CD8-positive, alpha-beta memory T cell (primary cell): ENCODE measurements around the gene CHST8. TPM values are rescaled to one million over a fixed set of nuclear protein-coding genes. Genes with fewer than 3 reads are reported as not detected.

Experiments
- CTCF ChIA-PET: fragments of 350-600 bp; sonication (Branson Sonifier 250); formaldehyde crosslinking; loops from one replicate; lab custom pipeline; 2021; ENCODE audit warnings: antibody characterized with exemption; lab: Charles Lee
- POLR2A ChIA-PET: fragments of 350-600 bp; sonication (Branson Sonifier 250); formaldehyde crosslinking; loops from one replicate; lab custom pipeline; 2021; ENCODE audit warnings: antibody characterized with exemption; lab: Charles Lee
- DNase-seq, 5 donors: peaks; one replicate each; pipeline versions ENCODE4 v3.0.0 to v3.0.0-alpha.2; 2020 to 2022; ENCODE audit warnings: mixed read lengths in 1 of 5
- H3K27ac ChIP-seq: one replicate; pipeline ENCODE4 v1.7.0; 2013; ENCODE audit warnings: low read depth, mild to moderate bottlenecking, low read length, moderate library complexity
- H3K27me3 ChIP-seq: 2 replicates; pipeline ENCODE4 v1.7.0; 2013; ENCODE audit warnings: low read length, mild to moderate bottlenecking; ENCODE audit not compliant: insufficient read depth, poor library complexity, severe bottlenecking
- H3K36me3 ChIP-seq: 2 replicates; pipeline ENCODE4 v1.7.0; 2013; ENCODE audit warnings: mild to moderate bottlenecking, low read length, moderate library complexity; ENCODE audit not compliant: insufficient read depth
- H3K4me1 ChIP-seq: 2 replicates; pipeline ENCODE4 v1.7.0; 2013; ENCODE audit warnings: mild to moderate bottlenecking, low read length, moderate library complexity; ENCODE audit not compliant: insufficient read depth
- H3K4me3 ChIP-seq: 2 replicates; pipeline ENCODE4 v1.7.0; 2013; ENCODE audit warnings: mild to moderate bottlenecking, low read length
- H3K9me3 ChIP-seq: 2 replicates; pipeline ENCODE4 v1.7.0; 2013; ENCODE audit warnings: mild to moderate bottlenecking, low read length
- H3K27ac Mint-ChIP-seq, 8 donors: one replicate each; pipeline ENCODE4 v1.8.0; 2020 to 2021; ENCODE audit warnings: mixed read lengths in 8 of 8, mild to moderate bottlenecking in 6 of 8, inconsistent platforms in 3 of 8, moderate library complexity in 3 of 8
- H3K27me3 Mint-ChIP-seq, 2 donors: one replicate each; pipeline ENCODE4 v1.8.0; 2020 to 2021; ENCODE audit warnings: mixed read lengths in 2 of 2, mild to moderate bottlenecking in 1 of 2, moderate library complexity in 1 of 2
- H3K36me3 Mint-ChIP-seq, 3 donors: one replicate each; pipeline ENCODE4 v1.8.0; 2020 to 2021; ENCODE audit warnings: mixed read lengths in 3 of 3, inconsistent platforms in 1 of 3, mild to moderate bottlenecking in 1 of 3
- H3K4me1 Mint-ChIP-seq, 3 donors: one replicate each; pipeline ENCODE4 v1.8.0; 2020 to 2021; ENCODE audit warnings: mixed read lengths in 3 of 3, inconsistent platforms in 1 of 3, mild to moderate bottlenecking in 1 of 3
- H3K4me3 Mint-ChIP-seq, 7 donors: one replicate each; pipeline ENCODE4 v1.8.0; 2020 to 2021; ENCODE audit warnings: mixed read lengths in 7 of 7, mild to moderate bottlenecking in 6 of 7, moderate library complexity in 4 of 7, inconsistent platforms in 2 of 7
- H3K9me3 Mint-ChIP-seq, 5 donors: one replicate each; pipeline ENCODE4 v1.8.0; 2020 to 2022; ENCODE audit warnings: mixed read lengths in 5 of 5, mild to moderate bottlenecking in 3 of 5, moderate library complexity in 2 of 5, inconsistent platforms in 1 of 5
- polyA plus RNA-seq: library from polyadenylated mRNA; unstranded; fragments of 300-500 nt; fragmentation: Illumina TruSeq; gene quantifications from one replicate; pipeline ENCODE4 v1.2.3, GENCODE V29; 2021
- total RNA-seq, 2 experiments: library from RNA; stranded (reverse); gene quantifications; one replicate each; pipeline ENCODE4 v1.2.3, GENCODE V29; 2021

Gene CHST8
- total and polyA plus RNA-seq, 3 experiments from 2014 or later, result not detected

- Mint-ChIP-seq H3K9me3 (no peaks in the 10 kb centered on the region), H3K27ac (peak overlapping the region in 1 of 8 donors; percentile 75), H3K36me3 (no peaks in the 10 kb centered on the region), H3K4me1 (no peaks in the 10 kb centered on the region), H3K4me3 (no peak overlapping the region), H3K27me3 (peaks cover 5 to 6% of the 10 kb centered on the region in 2 donors)
- POLR2A ChIA-PET, result no interaction called here
- CTCF ChIA-PET, result no interaction called here
- Histone ChIP-seq H3K27me3 (no peaks in the 10 kb centered on the region), H3K36me3 (no peaks in the 10 kb centered on the region), H3K4me1 (no peaks in the 10 kb centered on the region), H3K9me3 (no peaks in the 10 kb centered on the region), H3K4me3 (no peak overlapping the region), H3K27ac (no peak overlapping the region)
- peak in 1 of 5 donors; percentile 15 for DNase-seq
Measured at GRCh38 chr19:33697766-33698165, 76.0 kb downstream of the CHST8 start.

GRCh38 chr19:33698576-33699435, 77.1 kb downstream of the CHST8 start:
- peak in 1 of 5 donors; percentile 16 for DNase-seq
- Mint-ChIP-seq H3K9me3 (no peaks in the 10 kb centered on the region), H3K4me1 (no peaks in the 10 kb centered on the region), H3K36me3 (no peaks in the 10 kb centered on the region), H3K4me3 (no peak overlapping the region), H3K27me3 (peaks cover 5 to 6% of the 10 kb centered on the region in 2 donors), H3K27ac (no peak overlapping the region)
- POLR2A ChIA-PET, result no interaction called here
- Histone ChIP-seq H3K27me3 (no peaks in the 10 kb centered on the region), H3K9me3 (no peaks in the 10 kb centered on the region), H3K27ac (no peak overlapping the region), H3K4me1 (no peaks in the 10 kb centered on the region), H3K36me3 (no peaks in the 10 kb centered on the region), H3K4me3 (no peak overlapping the region)
- CTCF ChIA-PET, result no interaction called here

GRCh38 chr19:33699754-33700407, 78.1 kb downstream of the CHST8 start:
- Mint-ChIP-seq H3K27me3 (peaks cover 5 to 7% of the 10 kb centered on the region in 2 donors), H3K27ac (no peak overlapping the region), H3K36me3 (no peaks in the 10 kb centered on the region), H3K4me1 (no peaks in the 10 kb centered on the region), H3K9me3 (no peaks in the 10 kb centered on the region), H3K4me3 (no peak overlapping the region)
- Histone ChIP-seq H3K27me3 (no peaks in the 10 kb centered on the region), H3K9me3 (no peaks in the 10 kb centered on the region), H3K36me3 (no peaks in the 10 kb centered on the region), H3K4me1 (no peaks in the 10 kb centered on the region), H3K27ac (no peak overlapping the region), H3K4me3 (no peak overlapping the region)
- POLR2A ChIA-PET, result no interaction called here
- CTCF ChIA-PET, result no interaction called here
- DNase-seq, result peak in 1 of 5 donors; percentile 37

- Mint-ChIP-seq H3K27me3 (peaks cover 5 to 9% of the 10 kb centered on the region in 2 donors), H3K27ac (no peak overlapping the region), H3K4me3 (no peak overlapping the region), H3K36me3 (no peaks in the 10 kb centered on the region), H3K4me1 (no peaks in the 10 kb centered on the region), H3K9me3 (no peaks in the 10 kb centered on the region)
- POLR2A ChIA-PET, result no interaction called here
- no peaks in the 10 kb centered on the region for H3K36me3 ChIP-seq
- DNase-seq, result peak in 1 of 5 donors; percentile 16
- no peaks in the 10 kb centered on the region for H3K9me3 ChIP-seq
- H3K27ac ChIP-seq, result no peak overlapping the region
- H3K27me3 ChIP-seq, result no peaks in the 10 kb centered on the region
- no peak overlapping the region for H3K4me3 ChIP-seq
- CTCF ChIA-PET, result no interaction called here
- no peaks in the 10 kb centered on the region for H3K4me1 ChIP-seq
Measured at GRCh38 chr19:33700408-33701013, 78.8 kb downstream of the CHST8 start.

GRCh38 chr19:33701565-33701964, 79.8 kb downstream of the CHST8 start:
- H3K9me3 ChIP-seq, result no peaks in the 10 kb centered on the region
- H3K27me3 Mint-ChIP-seq, result peaks cover 5 to 9% of the 10 kb centered on the region in 2 donors
- no peak for DNase-seq
- no peak overlapping the region for H3K27ac Mint-ChIP-seq
- no peaks in the 10 kb centered on the region for H3K36me3 Mint-ChIP-seq
- no peaks in the 10 kb centered on the region for H3K36me3 ChIP-seq
- ChIA-PET CTCF (no interaction called here), POLR2A (no interaction called here)
- H3K27ac ChIP-seq, result no peak overlapping the region
- H3K4me1 ChIP-seq, result no peaks in the 10 kb centered on the region
- H3K4me3 Mint-ChIP-seq, result no peak overlapping the region
- no peak overlapping the region for H3K4me3 ChIP-seq
- no peaks in the 10 kb centered on the region for H3K4me1 Mint-ChIP-seq
- no peaks in the 10 kb centered on the region for H3K27me3 ChIP-seq
- no peaks in the 10 kb centered on the region for H3K9me3 Mint-ChIP-seq

- CTCF ChIA-PET, result no interaction called here
Measured at GRCh38 chr19:33702606-33703437, 81.1 kb downstream of the CHST8 start.

GRCh38 chr19:33703438-33703750, 81.6 kb downstream of the CHST8 start:
- DNase-seq, result peak in 1 of 5 donors; percentile 34
- Mint-ChIP-seq H3K4me3 (no peak overlapping the region), H3K4me1 (no peaks in the 10 kb centered on the region), H3K36me3 (no peaks in the 10 kb centered on the region), H3K27me3 (peaks cover 4 to 5% of the 10 kb centered on the region in 2 donors), H3K27ac (no peak overlapping the region), H3K9me3 (no peaks in the 10 kb centered on the region)
- Histone ChIP-seq H3K27me3 (no peaks in the 10 kb centered on the region), H3K27ac (no peak overlapping the region), H3K4me3 (no peak overlapping the region), H3K36me3 (no peaks in the 10 kb centered on the region), H3K9me3 (no peaks in the 10 kb centered on the region), H3K4me1 (no peaks in the 10 kb centered on the region)
- ChIA-PET POLR2A (no interaction called here), CTCF (interaction anchor here (1.2 kb wide), 1 partner anchor 11 kb away, joined by 3 read pairs; no protein-coding TSS in a partner anchor)

More at GRCh38 chr19:33702606-33703437, 81.1 kb downstream of the CHST8 start:
- no peaks in the 10 kb centered on the region for H3K36me3 Mint-ChIP-seq
- H3K27ac Mint-ChIP-seq, result no peak overlapping the region
- peak in 1 of 5 donors; percentile 19 for DNase-seq
- H3K27me3 Mint-ChIP-seq, result peaks cover 5 to 8% of the 10 kb centered on the region in 2 donors
- Histone ChIP-seq H3K36me3 (no peaks in the 10 kb centered on the region), H3K4me1 (no peaks in the 10 kb centered on the region), H3K27ac (no peak overlapping the region), H3K9me3 (no peaks in the 10 kb centered on the region), H3K4me3 (no peak overlapping the region), H3K27me3 (no peaks in the 10 kb centered on the region)
- no peaks in the 10 kb centered on the region for H3K4me1 Mint-ChIP-seq
- no peaks in the 10 kb centered on the region for H3K9me3 Mint-ChIP-seq
- H3K4me3 Mint-ChIP-seq, result no peak overlapping the region
- POLR2A ChIA-PET, result no interaction called here
